IMR-90 (cell line): Measurements from ENCODE around the gene NLRC5. TPM values are rescaled to one million over a fixed set of nuclear protein-coding genes. Genes with fewer than 3 reads are reported as not detected.

Experiments
- ATAC-seq: fragments of 200-7000 bp; cut with Tn5 transposase; 2 replicates; pipeline ENCODE4 v1.9.1; 2020; ENCODE audit warnings: low read depth, mild to moderate bottlenecking, moderate library complexity
- BruUV-seq: library from RNA; stranded (reverse); fragments of 400-500 nt; replicated peaks from 2 replicates; lab custom pipeline; 2021; lab: Mats Ljungman, UMichigan
- CTCF ChIA-PET: fragments of 300-600 bp; formaldehyde crosslinking; extraction: SDS; loops from one replicate; lab custom pipeline; 2021; ENCODE audit warnings: antibody characterized with exemption; lab: Yijun Ruan, JAX
- POLR2A ChIA-PET: fragments of 300-600 bp; sonication (Branson Sonifier 250); formaldehyde crosslinking; loops from one replicate; lab custom pipeline; 2022; ENCODE audit warnings: antibody characterized with exemption; ENCODE audit not compliant: unreplicated experiment; lab: Charles Lee
- DNase-seq: peaks from one replicate; pipeline ENCODE4 v3.0.0; 2013
- H2AFZ ChIP-seq: replicated peaks from 2 replicates; pipeline ENCODE3; 2013; ENCODE audit warnings: low read length, mild to moderate bottlenecking; ENCODE audit not compliant: poor library complexity
- H2AK5ac ChIP-seq: 2 replicates; pipeline ENCODE4 v1.6.1; 2013; ENCODE audit warnings: low read depth, low read length, inconsistent platforms
- H2AK9ac ChIP-seq: replicated peaks from 2 replicates; pipeline ENCODE3; 2013; ENCODE audit warnings: mild to moderate bottlenecking, low read depth, low read length, moderate library complexity; ENCODE audit not compliant: poor library complexity
- H2BK120ac ChIP-seq: 2 replicates; pipeline ENCODE4 v1.6.1; 2013; ENCODE audit warnings: low read depth, low read length, inconsistent platforms
- H2BK15ac ChIP-seq: 3 replicates; pipeline ENCODE4 v1.6.1; 2013; ENCODE audit warnings: low read depth, low read length, inconsistent platforms
- H2BK20ac ChIP-seq: 2 replicates; pipeline ENCODE4 v1.6.1; 2013; ENCODE audit warnings: low read depth, mild to moderate bottlenecking, inconsistent platforms, low read length, moderate library complexity
- H2BK5ac ChIP-seq: 2 replicates; pipeline ENCODE4 v1.6.1; 2013; ENCODE audit warnings: mild to moderate bottlenecking, low read depth, low read length, inconsistent platforms; ENCODE audit not compliant: poor library complexity, severe bottlenecking
- H3K14ac ChIP-seq: replicated peaks from 2 replicates; pipeline ENCODE4 v1.6.1; 2013; ENCODE audit warnings: low read depth, low read length, inconsistent platforms
- H3K18ac ChIP-seq: 2 replicates; pipeline ENCODE4 v1.6.1; 2013; ENCODE audit warnings: low read depth, low read length, control low read depth
- H3K23ac ChIP-seq: 2 replicates; pipeline ENCODE4 v1.6.1; 2013; ENCODE audit warnings: low read depth, low read length, inconsistent platforms
- H3K27ac ChIP-seq: 2 replicates; pipeline ENCODE4 v1.5.1; 2013; ENCODE audit warnings: mild to moderate bottlenecking, control low read depth, low read length; ENCODE audit not compliant: insufficient read depth
- H3K27me3 ChIP-seq: 2 replicates; pipeline ENCODE4 v1.6.1; 2013; ENCODE audit warnings: low read length; ENCODE audit not compliant: control insufficient read depth, insufficient read depth
- H3K36me3 ChIP-seq: 2 replicates; pipeline ENCODE4 v1.6.1; 2013; ENCODE audit warnings: low read length, mixed read lengths; ENCODE audit not compliant: control insufficient read depth, insufficient read depth
- H3K4ac ChIP-seq: 2 replicates; pipeline ENCODE4 v1.6.1; 2013; ENCODE audit warnings: low read depth, low read length, inconsistent platforms
- H3K4me1 ChIP-seq: 2 replicates; pipeline ENCODE4 v1.6.1; 2013; ENCODE audit warnings: low read length, mixed read lengths; ENCODE audit not compliant: control insufficient read depth, insufficient read depth
- H3K4me2 ChIP-seq: 2 replicates; pipeline ENCODE4 v1.6.1; 2013; ENCODE audit warnings: low read depth, mild to moderate bottlenecking, control low read depth, low read length, moderate library complexity
- H3K4me3 ChIP-seq: 2 replicates; pipeline ENCODE4 v1.5.1; 2013; ENCODE audit warnings: low read depth, mild to moderate bottlenecking, control low read depth, low read length, moderate library complexity; ENCODE audit not compliant: insufficient read depth
- H3K56ac ChIP-seq: 2 replicates; pipeline ENCODE4 v1.6.1; 2013; ENCODE audit warnings: low read length, inconsistent platforms; ENCODE audit not compliant: insufficient read depth; ENCODE audit errors: extremely low read depth
- H3K79me1 ChIP-seq, 2 experiments: 2 replicates each; pipeline ENCODE4 v1.6.1; 2013; ENCODE audit warnings: low read length in 2 of 2, inconsistent platforms in 1 of 2, low read depth in 1 of 2
- H3K9ac ChIP-seq: 2 replicates; pipeline ENCODE4 v1.6.1; 2013; ENCODE audit warnings: low read depth, low read length, control low read depth
- H3K9me1 ChIP-seq: 2 replicates; pipeline ENCODE4 v1.6.1; 2013; ENCODE audit warnings: low read length, inconsistent platforms; ENCODE audit not compliant: insufficient read depth
- H3K9me3 ChIP-seq: 2 replicates; pipeline ENCODE4 v1.6.1; 2013; ENCODE audit warnings: low read length; ENCODE audit not compliant: control insufficient read depth, insufficient read depth
- H4K20me1 ChIP-seq: 2 replicates; pipeline ENCODE4 v1.6.1; 2013; ENCODE audit warnings: low read length, inconsistent platforms; ENCODE audit not compliant: insufficient read depth
- H4K5ac ChIP-seq: 2 replicates; pipeline ENCODE4 v1.6.1; 2013; ENCODE audit warnings: mild to moderate bottlenecking, low read depth, low read length, control low read depth
- H4K8ac ChIP-seq, 2 experiments: 2 replicates each; pipeline ENCODE4 v1.6.1; 2013; ENCODE audit warnings: low read depth in 2 of 2, low read length in 2 of 2, control low read depth in 1 of 2, inconsistent platforms in 1 of 2
- H4K91ac ChIP-seq: 2 replicates; pipeline ENCODE4 v1.6.1; 2013; ENCODE audit warnings: low read depth, low read length, inconsistent platforms; ENCODE audit not compliant: insufficient read depth
- CHD1 ChIP-seq: IDR thresholded peaks from 2 replicates; pipeline ENCODE4 v1.6.1; 2012; ENCODE audit warnings: low read depth, low read length, improper control_type of control experiment
- MAFK ChIP-seq: IDR thresholded peaks from 2 replicates; pipeline ENCODE4 v1.6.1; 2012; ENCODE audit warnings: low read depth, low read length, improper control_type of control experiment
- MXI1 ChIP-seq: IDR thresholded peaks from 2 replicates; pipeline ENCODE4 v1.6.1; 2012; ENCODE audit warnings: low read depth, mild to moderate bottlenecking, low read length, moderate library complexity, borderline replicate concordance
- NFE2L2 ChIP-seq: fragments of 150-350 bp; IDR thresholded peaks from 2 replicates; pipeline ENCODE4 v1.6.1; 2016; ENCODE audit warnings: low read depth, mild to moderate bottlenecking, low read length
- SMC3 ChIP-seq: fragments of 150-350 bp; IDR thresholded peaks from 2 replicates; pipeline ENCODE4 v1.6.1; 2016; ENCODE audit warnings: low read depth, mild to moderate bottlenecking, antibody characterized with exemption, low read length, moderate library complexity
- WGBS, 2 experiments: methylation state at CpG; one replicate each; pipeline versions ENCODE4 v1.1.5 to v1.1.7; 2013; ENCODE audit warnings: missing lambda C conversion rate in 2 of 2; ENCODE audit not compliant: insufficient read length in 1 of 2; ENCODE audit errors: extremely low coverage in 2 of 2; 5-methylcytosine and 5-hydroxymethylcytosine counted together
- dilution Hi-C: fragments of 300-500 bp; cut with HindIII; formaldehyde crosslinking; loops from one replicate; pipeline ENCODE4 v1.14.3; 2018; ENCODE audit warnings: low sequenced_read_pairs; ENCODE audit not compliant: unreplicated experiment
- in situ Hi-C: fragments of 300-500 bp; cut with MboI; formaldehyde crosslinking; loops from 3 replicates; pipeline ENCODE4 v1.14.3; 2019; ENCODE audit warnings: low sequenced_read_pairs, inconsistent platforms, mixed read lengths
- intact Hi-C: fragments of 100-400 bp; cut with micrococcal nuclease; formaldehyde crosslinking; loops from 2 replicates; pipeline ENCODE4 v1.10.0; 2022
- polyA plus RNA-seq, 3 experiments: library from polyadenylated mRNA; depleted of rRNA; stranded (reverse); fragments of >200 nt; gene quantifications; 2 replicates each; pipeline ENCODE4 v1.2.3, GENCODE V29; 2012; ENCODE audit warnings: low replicate concordance in 1 of 3
- total RNA-seq: library from RNA; depleted of rRNA; stranded (reverse); fragments of >200 nt; gene quantifications from 2 replicates; pipeline ENCODE4 v1.2.3, GENCODE V29; 2012

The NLRC5 gene
- total and polyA plus RNA-seq, 2 of the 4 experiments (the other 2 are of a cell fraction) = 9.1 to 14.9 TPM

DNA sequence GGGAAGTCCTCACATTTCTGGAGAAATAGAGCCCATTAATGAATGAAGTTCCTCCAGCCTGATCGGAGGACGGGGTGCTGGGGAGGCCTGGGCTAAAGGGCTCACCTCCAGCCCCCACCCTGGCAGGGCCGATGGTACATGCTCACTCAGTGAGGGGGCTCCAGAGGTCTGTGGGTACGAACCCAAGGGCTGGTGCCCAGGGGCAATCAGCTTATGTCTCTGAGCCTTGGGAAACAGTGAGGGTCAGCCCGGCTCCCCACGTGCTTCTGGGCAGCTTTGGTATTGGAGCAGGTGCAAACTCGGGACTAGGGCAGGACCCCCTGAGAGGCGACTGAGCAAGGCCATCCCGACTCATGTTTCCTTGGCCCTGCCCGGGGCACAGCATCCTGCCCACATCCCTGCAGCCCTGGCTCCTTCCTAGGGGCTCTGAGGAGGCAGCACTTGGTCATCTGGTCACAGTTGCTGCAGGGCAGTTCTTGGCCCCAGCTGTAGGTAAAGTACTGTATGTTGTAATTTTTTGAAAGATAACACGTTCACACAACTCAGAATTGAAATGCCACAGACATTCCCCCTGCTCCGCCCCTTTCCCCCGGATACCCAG, 28.6 kb upstream of the NLRC5 start (continued):
- no peak for TF ChIP-seq NFE2L2

DNA sequence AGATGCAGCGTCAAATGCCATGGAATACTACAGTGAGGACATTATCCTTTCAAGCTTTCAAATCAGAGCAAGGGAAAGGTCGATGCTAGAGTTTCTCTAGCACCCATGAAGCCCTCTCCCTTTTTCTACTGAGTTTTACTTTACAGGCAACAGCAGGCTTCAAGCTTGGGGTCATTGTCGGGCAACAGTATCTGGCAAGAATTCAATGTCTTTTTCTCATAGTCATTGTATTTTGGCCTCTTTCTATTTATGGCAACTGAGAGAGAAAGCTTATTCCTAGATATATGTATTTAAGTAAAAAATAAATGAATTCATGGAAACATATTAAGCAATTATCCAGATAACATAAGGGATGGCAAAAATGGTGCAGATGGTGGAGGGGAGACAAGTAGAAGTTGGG, 28.0 kb upstream of the NLRC5 start:
- DNase-seq (peak; percentile 25), ATAC-seq (no peak)
- no peak overlapping the region; the same call in 1 of the 2 replicates for H3K4me2 ChIP-seq
- 71% methylated on average over 2 of the region's 3 CpGs; no CpG with 5 or more reads in 1 of the 2 experiments for WGBS, 2 experiments
- peak overlapping the region; percentile 83; the same call in 1 of the 2 replicates for H2AK5ac ChIP-seq
- H3K14ac ChIP-seq = no peak overlapping the region
- peak overlapping the region; percentile 41; the same call in 1 of the 2 replicates for H3K4ac ChIP-seq
- peak overlapping the region; percentile 64; the same call in 1 of the 2 replicates for H2BK120ac ChIP-seq
- H2BK15ac ChIP-seq = no peak overlapping the region; the same call in 2 of the 3 replicates
- H2AK9ac ChIP-seq = no peak overlapping the region
- no TSS peak for BruUV-seq
- in situ Hi-C loops (no loop called here), intact Hi-C loops (loop anchor here (10.0 kb wide), 1 partner anchor 83 kb away; no protein-coding TSS in a partner anchor), dilution Hi-C loops (no loop called here)
- no peaks in the 10 kb centered on the region for H3K36me3 ChIP-seq
- CTCF ChIA-PET = interaction anchor here (1.3 kb wide), 1 partner anchor 11 kb away, joined by 3 read pairs; no protein-coding TSS in a partner anchor
- no peaks in the 10 kb centered on the region for H4K20me1 ChIP-seq
- no peak overlapping the region for H2AFZ ChIP-seq
- peak overlapping the region; percentile 5 for H2BK5ac ChIP-seq
- H4K8ac ChIP-seq = peak overlapping the region in 1 of 2 experiments; percentile 63; a peak in 1 of 4 replicates
- H4K5ac ChIP-seq = peak overlapping the region; percentile 21
- H4K91ac ChIP-seq = no peak overlapping the region
- H3K9me3 ChIP-seq = peaks cover 2% of the 10 kb centered on the region; the same call in 1 of the 2 replicates
- H3K27ac ChIP-seq = no peak overlapping the region
- H3K4me1 ChIP-seq = peaks cover 32% of the 10 kb centered on the region
- no peak overlapping the region for H3K23ac ChIP-seq
- no peak overlapping the region for H3K56ac ChIP-seq
- H3K4me3 ChIP-seq = no peak overlapping the region
- POLR2A ChIA-PET = no interaction called here
- no peaks in the 10 kb centered on the region for H3K27me3 ChIP-seq
- TF ChIP-seq SMC3 = no peak
- no peak for TF ChIP-seq CHD1
- no peak for TF ChIP-seq MAFK
- TF ChIP-seq MXI1 = no peak
- no peak for TF ChIP-seq NFE2L2
- H3K9ac ChIP-seq = no peak overlapping the region
- peak overlapping the region; percentile 35; the same call in 1 of the 2 replicates for H2BK20ac ChIP-seq
- H3K79me1 ChIP-seq = no peaks in the 10 kb centered on the region
- peak overlapping the region; percentile 39 for H3K18ac ChIP-seq
- H3K9me1 ChIP-seq = peaks cover 10% of the 10 kb centered on the region
